Brain microvascular endothelial cell (primary cell): ENCODE data around the gene KDM4F.

Experiments used
- DNase-seq: peaks from one replicate; pipeline ENCODE4 v3.0.0-alpha.2; 2020
- H3K27ac ChIP-seq: fragments of 250-450 bp; sonication (Bioruptor Pico); 2 replicates; pipeline ENCODE4 v1.5.1; 2020; ENCODE audit warnings: mild to moderate bottlenecking, moderate library complexity
- H3K27me3 ChIP-seq: fragments of 250-450 bp; sonication (Bioruptor Pico); replicated peaks from 2 replicates; pipeline ENCODE4 v1.5.1; 2020; ENCODE audit warnings: mild to moderate bottlenecking
- H3K36me3 ChIP-seq: fragments of 250-450 bp; sonication (Bioruptor Pico); replicated peaks from 2 replicates; pipeline ENCODE4 v1.5.1; 2020; ENCODE audit warnings: mild to moderate bottlenecking
- H3K4me3 ChIP-seq: 2 replicates; pipeline ENCODE4 v1.5.1; 2011; ENCODE audit warnings: low read depth, mild to moderate bottlenecking, control low read depth, low read length, moderate library complexity
- in situ Hi-C: cut with HindIII; loops from 2 replicates; pipeline ENCODE4 v1.10.0; 2017; ENCODE audit warnings: low sequenced_read_pairs, low pct_ligation_motif_present
- TF ChIP-seq, protein P1 (sequence below): IDR thresholded peaks from 2 replicates; pipeline ENCODE4 v1.5.1; 2011; ENCODE audit warnings: low read depth, mild to moderate bottlenecking, moderate library complexity, low read length, control low read depth, inconsistent platforms; ENCODE audit errors: missing control alignments

The KDM4F gene

DNA sequence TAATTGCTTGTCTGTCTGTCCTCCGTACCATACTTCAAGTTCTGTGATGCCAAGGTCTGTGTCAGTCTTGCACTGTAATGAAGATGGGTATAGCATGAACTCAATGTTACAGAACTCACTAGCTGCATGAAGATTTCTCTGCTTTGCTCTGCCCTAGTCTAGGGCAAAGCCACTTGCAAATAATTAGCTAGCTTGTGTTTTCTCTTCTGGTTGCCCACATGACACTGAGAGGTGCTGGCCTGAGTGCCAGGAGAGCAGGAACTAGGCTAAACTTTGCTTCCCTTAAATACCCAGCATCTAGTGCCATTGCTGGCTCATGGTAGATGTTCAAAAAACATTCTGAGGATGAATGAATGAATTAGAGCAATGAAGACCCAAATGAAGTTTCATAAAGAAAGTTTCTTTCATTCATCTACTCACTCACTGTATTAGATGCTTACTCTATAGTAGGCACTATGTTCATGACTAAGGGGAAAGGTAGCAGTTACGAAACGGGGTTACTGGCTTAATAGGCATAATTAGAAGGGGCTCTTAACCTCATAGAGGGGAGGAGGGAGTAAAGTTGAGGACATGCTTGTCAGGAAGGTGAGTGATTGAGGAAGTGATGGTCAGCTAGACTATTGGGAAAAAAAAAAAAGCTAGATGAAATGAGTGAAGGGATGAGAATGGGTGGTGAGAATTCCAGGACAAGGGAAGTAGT lies 36.0 kb downstream of the KDM4F start:
- TF ChIP-seq, protein P1, sequence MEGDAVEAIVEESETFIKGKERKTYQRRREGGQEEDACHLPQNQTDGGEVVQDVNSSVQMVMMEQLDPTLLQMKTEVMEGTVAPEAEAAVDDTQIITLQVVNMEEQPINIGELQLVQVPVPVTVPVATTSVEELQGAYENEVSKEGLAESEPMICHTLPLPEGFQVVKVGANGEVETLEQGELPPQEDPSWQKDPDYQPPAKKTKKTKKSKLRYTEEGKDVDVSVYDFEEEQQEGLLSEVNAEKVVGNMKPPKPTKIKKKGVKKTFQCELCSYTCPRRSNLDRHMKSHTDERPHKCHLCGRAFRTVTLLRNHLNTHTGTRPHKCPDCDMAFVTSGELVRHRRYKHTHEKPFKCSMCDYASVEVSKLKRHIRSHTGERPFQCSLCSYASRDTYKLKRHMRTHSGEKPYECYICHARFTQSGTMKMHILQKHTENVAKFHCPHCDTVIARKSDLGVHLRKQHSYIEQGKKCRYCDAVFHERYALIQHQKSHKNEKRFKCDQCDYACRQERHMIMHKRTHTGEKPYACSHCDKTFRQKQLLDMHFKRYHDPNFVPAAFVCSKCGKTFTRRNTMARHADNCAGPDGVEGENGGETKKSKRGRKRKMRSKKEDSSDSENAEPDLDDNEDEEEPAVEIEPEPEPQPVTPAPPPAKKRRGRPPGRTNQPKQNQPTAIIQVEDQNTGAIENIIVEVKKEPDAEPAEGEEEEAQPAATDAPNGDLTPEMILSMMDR, result no peak
- DNase-seq, result no peak
- Histone ChIP-seq H3K27ac (no peak overlapping the region), H3K27me3 (no peaks in the 10 kb centered on the region), H3K36me3 (no peaks in the 10 kb centered on the region), H3K4me3 (no peak overlapping the region)
- in situ Hi-C loops, result no loop called here

DNA sequence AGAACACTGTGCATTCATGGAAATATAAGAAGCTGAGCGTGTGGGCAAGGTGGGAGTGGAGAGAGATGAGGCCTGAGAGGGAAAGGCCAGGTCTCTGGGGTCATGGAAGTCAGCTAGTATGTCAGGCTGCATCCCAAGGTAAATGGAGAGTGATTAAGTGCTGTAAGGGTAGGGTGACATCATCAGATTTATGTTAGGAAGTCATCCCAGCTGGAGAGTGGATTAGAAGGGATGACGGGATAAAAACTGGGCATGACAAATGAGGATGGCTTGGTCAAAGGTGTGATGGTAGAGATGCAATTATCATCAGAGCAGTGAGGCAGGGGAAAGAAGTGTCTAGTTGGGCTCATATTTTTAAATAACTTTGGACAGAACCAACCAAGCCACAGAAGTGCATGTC lies 36.9 kb downstream of the KDM4F start:
- no peak for DNase-seq
- no peak overlapping the region for H3K27ac ChIP-seq
- H3K27me3 ChIP-seq, result no peaks in the 10 kb centered on the region
- TF ChIP-seq, protein P1, result no peak
- no peak overlapping the region for H3K4me3 ChIP-seq
- in situ Hi-C loops, result no loop called here
- H3K36me3 ChIP-seq, result no peaks in the 10 kb centered on the region

DNA sequence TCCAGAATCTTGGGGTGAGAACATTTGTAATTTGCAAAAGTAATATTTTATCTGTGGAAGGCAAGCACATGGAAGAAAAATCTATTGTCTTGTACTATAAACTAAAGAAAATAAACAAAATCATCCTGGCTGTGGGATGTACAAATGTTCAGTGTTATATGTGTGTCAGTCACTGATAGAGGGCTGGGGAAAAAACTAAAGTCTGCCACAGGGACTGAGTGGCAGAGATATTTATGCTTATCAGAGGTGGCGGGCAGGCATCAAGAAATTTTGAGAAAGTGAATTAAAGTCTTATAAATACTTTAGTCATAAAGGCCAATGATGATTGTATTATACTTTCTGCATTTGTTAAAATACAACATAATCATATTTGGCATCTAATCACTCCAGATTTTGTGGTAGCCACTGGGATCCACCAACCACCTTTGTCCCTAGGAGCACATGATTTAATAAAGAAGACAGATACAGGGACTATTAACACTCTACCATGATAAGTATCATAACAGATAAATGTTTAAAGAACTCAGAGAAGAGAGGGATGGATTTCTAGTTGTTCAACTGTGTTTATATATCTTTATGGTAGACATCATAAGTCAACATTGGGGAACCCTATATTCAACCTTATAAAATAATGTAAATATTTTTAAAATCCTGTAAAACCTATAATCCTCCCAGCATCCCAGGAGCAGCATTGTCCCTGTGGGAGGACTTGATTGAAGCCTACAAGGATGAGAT lies 37.8 kb downstream of the KDM4F start:
- TF ChIP-seq, protein P1, result no peak
- no peaks in the 10 kb centered on the region for H3K36me3 ChIP-seq
- DNase-seq, result no peak
- in situ Hi-C loops, result no loop called here
- no peak overlapping the region for H3K27ac ChIP-seq
- no peaks in the 10 kb centered on the region for H3K27me3 ChIP-seq
- no peak overlapping the region for H3K4me3 ChIP-seq

DNA sequence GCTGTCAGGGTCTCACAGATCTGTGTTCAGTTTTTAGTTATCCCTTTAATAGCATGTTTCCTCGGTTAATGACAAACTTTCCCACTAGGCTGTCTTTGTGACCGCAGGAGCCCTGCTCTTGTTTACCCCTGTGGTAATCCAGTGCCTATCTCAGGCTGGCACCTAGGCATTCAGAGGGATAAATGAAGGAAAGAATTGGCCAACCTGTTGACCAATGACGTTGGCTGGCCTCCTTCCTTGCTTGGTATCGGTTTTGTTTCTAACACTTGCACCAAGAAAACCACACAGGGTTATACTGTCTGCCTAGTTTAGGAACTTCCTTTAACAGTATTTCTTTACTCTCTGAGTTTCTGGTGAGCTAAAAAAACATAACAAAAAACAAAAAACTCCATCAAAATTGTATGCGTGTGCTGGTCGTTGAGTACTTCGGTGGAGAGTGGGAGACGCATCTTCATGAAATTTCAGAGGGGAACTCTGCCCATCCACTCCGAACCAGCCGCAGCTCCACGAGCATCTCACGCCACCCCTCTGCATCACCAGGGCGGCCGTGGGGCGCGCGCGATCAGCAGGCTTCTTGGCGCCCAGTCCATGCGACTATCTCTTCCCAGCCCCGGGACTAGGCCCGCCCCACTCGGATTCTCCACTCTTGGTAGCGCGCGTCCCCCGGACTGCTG lies 39.9 kb downstream of the KDM4F start:
- Histone ChIP-seq H3K27me3 (no peaks in the 10 kb centered on the region), H3K27ac (peak overlapping the region; percentile 60), H3K36me3 (no peaks in the 10 kb centered on the region), H3K4me3 (peak overlapping the region; percentile 79)
- TF ChIP-seq, protein P1, result no peak
- in situ Hi-C loops, result no loop called here
- peak; percentile 44 for DNase-seq

DNA sequence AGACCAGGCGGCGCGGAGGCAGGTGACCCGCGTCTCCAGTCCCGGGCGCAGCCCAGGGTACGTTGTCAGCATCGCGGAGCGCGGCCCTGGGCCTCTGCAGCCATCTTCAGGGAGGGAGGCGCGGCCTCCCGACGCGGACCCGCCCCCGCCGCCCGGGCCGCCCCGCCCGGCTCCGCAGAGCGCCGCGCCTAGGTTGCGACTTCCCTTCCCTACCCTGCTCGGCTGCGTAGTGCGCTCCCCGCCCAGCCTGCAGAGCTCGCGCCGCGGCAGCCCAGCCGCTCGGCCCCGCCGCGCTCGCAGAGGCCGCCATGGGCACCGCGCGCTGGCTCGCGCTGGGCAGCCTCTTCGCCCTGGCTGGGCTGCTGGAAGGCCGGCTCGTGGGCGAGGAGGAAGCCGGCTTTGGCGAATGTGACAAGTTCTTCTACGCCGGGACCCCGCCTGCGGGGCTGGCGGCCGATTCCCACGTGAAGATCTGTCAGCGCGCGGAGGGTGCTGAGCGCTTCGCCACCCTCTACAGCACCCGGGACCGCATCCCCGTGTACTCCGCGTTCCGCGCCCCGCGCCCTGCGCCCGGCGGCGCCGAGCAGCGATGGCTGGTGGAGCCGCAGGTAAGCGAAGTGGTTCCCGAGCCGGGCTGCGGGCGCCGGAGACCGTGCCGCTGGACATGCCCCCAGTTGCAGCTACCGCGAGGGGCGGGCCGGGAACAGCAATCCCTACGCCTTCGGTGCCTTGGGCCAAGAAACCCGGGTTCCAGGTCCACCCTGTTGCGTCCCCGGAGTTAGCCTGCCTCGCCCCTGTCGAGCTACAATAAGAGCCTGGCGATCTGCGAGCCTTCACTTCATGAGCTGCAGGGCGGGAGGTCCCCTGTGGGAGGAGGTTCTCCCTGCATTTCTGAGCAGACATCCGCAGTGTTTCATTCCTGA lies 40.7 kb downstream of the KDM4F start, which contains the start of gene ENDOD1:
ENDOD1 (plus strand) TSS at position 227 of the 923 bp plus-strand sequence; CDS start at position 309, 82 bp downstream.
- TF ChIP-seq, protein P1, result peak; percentile 25
- no peaks in the 10 kb centered on the region for H3K27me3 ChIP-seq
- in situ Hi-C loops, result no loop called here
- no peaks in the 10 kb centered on the region for H3K36me3 ChIP-seq
- peak within 1 kb of the TSS; percentile 60 for H3K27ac ChIP-seq
- peak within 1 kb of the TSS; percentile 79 for H3K4me3 ChIP-seq
- peak; percentile 65 for DNase-seq
